GM12801 (cell line): ENCODE measurements around the gene ABTB1.

Experiments
- TF ChIP-seq, protein P1 (sequence below): IDR thresholded peaks from one replicate; pipeline ENCODE4 v1.5.1; 2011; ENCODE audit warnings: control low read depth; ENCODE audit not compliant: insufficient read length; ENCODE audit errors: extremely low read depth

ABTB1 gene

DNA sequence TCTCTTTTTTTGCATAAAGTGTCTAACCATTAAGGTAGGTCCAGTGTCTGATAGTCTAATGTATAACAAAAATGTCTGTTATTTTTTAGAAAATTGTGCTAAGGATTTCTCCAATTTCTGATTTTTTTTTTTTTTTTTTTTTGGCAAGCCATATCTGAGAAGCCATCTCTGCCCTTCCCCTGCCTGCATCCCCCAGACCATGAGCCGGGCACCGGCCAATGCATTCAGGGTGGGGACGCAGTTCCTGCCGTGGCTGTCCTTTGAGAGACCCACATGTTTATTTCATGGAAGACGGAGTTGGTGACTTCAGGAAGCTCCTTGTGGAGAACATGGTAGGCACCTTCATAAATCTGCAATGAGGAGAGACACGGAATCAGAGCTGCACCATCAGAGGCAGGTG is 19.2 kb downstream of the ABTB1 start:
- TF ChIP-seq, protein P1, sequence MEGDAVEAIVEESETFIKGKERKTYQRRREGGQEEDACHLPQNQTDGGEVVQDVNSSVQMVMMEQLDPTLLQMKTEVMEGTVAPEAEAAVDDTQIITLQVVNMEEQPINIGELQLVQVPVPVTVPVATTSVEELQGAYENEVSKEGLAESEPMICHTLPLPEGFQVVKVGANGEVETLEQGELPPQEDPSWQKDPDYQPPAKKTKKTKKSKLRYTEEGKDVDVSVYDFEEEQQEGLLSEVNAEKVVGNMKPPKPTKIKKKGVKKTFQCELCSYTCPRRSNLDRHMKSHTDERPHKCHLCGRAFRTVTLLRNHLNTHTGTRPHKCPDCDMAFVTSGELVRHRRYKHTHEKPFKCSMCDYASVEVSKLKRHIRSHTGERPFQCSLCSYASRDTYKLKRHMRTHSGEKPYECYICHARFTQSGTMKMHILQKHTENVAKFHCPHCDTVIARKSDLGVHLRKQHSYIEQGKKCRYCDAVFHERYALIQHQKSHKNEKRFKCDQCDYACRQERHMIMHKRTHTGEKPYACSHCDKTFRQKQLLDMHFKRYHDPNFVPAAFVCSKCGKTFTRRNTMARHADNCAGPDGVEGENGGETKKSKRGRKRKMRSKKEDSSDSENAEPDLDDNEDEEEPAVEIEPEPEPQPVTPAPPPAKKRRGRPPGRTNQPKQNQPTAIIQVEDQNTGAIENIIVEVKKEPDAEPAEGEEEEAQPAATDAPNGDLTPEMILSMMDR, result no peak

DNA sequence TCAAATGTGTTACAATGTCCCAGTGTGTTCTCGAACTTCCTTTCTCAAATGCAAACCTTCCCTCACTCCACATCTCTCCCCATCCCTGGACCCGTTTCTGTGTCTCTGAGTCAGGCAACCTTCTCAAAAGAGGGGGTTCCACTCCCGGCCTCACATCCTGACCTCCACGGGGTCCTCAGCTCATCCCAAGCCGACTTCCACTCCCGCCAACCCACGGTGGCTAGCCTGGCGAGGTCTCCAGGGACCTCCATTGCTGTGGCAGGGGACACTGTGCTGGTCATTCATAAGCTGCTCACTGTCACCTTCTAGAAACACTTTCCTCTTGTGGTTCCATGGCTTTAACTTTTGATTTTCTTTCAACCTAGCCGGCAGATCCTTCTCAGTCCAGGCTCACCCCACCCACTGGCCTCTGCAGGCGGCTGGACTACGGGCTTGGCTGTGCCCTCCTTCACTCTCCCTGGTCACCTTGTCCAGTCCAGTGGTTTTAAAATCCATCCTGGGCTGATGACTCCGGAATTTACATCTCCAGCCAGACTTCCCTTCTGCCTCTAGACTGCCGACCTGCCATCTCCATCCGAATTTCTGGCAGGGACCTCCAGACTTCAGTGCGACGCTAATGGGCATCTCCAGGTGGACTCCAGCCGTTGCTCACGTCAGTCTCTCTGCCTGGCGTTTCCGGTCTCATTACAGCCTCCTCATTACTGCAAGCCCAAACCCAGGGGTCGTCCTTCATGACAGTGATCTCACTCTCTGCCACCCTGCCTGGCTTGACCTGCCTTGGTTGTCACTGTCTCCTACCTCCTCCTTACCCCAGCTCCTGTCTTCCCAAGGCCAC is 20.0 kb downstream of the ABTB1 start:
- TF ChIP-seq, protein P1, result no peak

DNA sequence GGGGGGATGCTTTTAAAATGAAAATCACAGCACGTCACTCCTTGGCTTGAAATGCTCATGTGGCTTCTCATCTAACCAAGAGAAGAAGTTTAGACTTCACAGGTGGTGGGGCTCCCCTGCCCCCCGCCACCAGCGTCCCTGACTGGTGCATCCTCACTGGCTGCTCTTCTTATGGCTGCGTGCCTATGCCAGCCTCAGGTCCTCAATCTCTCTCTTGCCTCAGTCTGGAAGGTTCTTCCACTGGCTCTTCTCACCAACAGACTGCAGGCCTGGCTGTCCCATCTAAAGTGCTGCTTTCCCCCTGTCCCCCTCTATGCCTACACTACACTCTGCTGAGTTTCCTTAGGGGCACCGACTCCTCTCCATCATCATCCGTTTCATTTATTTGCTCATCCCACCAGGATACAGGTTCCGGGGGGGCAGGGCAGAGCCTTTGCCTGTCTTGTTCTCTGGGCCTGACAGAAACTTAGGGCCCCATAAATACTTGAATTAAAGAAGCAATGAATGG is 20.6 kb downstream of the ABTB1 start:
- TF ChIP-seq, protein P1, result no peak

DNA sequence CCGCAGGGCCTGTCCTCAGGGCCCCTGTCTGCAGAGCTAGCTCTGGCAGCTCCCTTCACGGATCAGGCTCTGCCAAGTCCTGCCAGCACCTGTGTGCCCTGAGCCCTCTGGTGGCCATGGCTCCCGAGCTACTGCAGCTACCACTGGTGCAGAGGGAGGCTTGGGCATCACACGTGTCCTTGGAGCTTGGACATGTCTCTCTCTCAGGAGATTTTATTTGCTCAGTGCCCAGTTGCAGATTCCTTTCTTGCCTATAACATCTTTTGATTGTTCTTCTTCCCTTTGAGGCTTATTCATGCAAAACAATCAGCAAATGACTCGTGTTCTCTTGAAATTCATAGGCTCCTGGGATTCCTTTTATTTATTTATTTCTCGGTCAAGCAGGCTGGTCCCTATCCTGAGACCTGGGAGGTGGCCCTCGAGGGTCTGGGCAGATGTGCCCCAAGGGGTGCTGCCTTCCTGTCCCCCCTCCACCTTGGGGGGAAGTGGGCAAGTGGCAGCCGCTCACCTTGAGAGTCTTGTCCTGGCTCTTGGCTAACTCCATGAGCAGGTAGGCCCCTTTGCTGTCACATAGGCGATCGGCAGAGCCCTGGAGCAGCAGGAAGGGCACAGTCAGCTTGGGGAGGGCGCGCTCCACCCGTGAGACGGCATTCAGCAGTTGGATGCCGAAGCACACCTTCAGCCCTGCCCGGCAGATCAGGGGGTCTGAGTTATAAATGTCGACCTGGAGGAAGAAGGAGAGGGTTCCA is 21.9 kb downstream of the ABTB1 start:
- TF ChIP-seq, protein P1, result no peak

DNA sequence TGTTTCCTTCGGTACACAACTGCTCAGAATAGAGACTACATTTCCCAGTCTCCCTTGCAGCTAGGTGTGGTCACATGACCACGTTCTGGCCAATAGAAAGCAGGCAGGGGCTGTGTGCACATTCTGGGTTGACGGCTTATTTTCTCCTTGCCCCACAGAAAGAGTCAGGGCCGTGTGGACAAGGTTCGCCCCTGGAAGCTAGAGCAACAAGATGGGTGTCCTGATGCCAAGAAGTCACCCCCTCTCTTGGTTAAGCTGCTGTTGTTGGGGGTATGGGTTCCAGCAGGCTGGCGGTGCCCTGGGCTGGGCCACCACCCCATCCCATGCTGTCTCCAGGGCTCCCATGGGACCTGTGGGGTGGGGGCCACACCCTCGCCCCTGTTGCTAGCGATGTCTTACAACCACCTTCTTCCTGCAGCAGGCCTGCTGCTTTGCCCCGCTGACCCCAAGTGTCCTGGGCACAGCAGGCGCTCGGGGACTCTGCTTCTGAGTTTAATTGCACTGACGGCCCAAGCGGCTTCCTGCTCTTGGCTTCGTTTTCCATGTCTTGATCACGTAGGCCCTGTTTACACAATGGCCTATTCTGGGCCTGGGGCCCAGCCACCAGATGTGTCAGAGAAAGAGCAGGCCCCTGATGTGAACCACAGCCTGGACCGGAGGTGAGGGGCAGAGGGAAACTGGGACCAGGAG is 24.9 kb downstream of the ABTB1 start:
- TF ChIP-seq, protein P1, result no peak

DNA sequence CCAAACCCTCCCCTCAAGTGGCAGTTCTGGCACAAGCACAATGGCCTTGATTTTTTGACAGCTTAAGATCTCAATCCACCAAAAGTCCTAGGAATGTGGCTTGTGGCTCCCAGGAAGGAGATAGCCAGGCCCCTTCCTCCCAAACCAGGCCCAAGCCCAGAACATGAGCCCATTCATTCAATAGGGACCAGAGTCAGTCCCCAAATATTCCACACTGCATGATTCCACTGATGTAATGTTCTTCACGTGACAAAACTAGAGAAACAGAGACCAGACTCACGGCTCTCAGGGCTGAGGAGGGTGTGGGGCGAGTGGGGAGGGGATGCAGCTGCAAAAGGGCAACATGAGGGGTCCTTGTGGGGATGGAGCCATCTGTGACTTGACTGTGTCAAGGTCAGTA is 25.5 kb downstream of the ABTB1 start:
- TF ChIP-seq, protein P1, result no peak

DNA sequence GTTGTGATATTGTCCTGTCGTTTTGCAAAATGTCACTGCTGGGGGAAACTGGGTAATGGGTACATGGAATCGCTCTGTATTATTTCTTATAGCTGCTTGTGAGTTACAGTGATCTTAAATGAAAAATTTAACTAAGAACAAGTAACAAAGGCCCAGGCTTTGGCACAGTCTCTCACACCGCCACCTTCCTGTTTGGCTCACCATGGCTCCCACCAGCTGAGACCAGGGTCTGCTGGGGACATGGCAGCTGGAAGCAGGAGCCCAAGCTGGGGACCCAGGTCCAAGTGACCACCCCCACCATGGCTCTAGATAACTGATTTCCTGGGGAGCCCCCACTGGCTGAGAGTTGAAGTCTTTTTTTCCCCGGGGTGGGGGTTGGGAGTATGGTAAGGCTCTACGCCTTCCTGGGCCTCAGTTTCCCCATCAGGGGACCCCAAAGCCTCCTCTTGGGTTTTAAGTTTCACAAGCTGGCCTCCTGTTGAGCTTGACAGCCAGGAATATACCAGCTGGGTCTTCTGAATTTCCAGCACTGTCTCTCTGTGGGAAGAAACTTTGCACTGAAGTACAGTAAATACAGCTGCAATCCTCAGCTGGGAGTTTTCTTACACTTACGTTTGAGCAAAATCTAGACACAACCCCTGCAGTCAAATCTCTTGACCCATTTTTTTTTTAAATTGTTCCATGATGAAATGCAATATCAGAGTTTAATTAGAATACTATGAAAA is 26.1 kb downstream of the ABTB1 start:
- TF ChIP-seq, protein P1, result no peak
